ENCODE data around the gene NLGN4Y.

DNA sequence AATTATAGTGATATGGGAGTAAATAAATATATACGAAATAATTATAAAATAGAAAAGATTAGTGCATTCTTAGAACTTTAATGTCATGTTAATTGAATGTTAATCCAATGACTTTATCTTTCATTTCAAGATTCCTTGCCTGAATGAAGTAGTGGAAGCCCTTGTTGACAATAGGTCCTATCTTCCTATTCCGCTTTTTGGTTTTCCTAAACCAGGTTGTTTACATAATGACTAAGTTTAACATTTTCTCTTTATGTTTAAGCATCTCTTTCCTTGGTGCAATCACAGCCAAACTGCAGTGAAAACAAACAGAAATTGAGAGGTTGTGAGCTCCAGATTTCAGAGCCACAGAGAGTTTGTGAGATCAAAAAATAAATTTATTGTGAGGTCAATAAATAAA is 109.4 kb downstream of the NLGN4Y start:
- TF ChIP-seq PPARA (CRISPR knock-in tag; IDR thresholded peaks at IDR 0.05; ENCODE audit: borderline replicate concordance): no peak
- TF ChIP-seq ARNTL (CRISPR knock-in tag; IDR thresholded peaks at IDR 0.05; ENCODE audit: borderline replicate concordance, low read depth): no peak
- no peak for TF ChIP-seq CSRNP3 (CRISPR knock-in tag; IDR thresholded peaks at IDR 0.05)
- TF ChIP-seq ZNF70 (CRISPR knock-in tag; IDR thresholded peaks at IDR 0.05): no peak
- no peak for TF ChIP-seq PATZ1 (CRISPR knock-in tag; IDR thresholded peaks at IDR 0.05; ENCODE audit: borderline replicate concordance)
- TF ChIP-seq, protein P1, sequence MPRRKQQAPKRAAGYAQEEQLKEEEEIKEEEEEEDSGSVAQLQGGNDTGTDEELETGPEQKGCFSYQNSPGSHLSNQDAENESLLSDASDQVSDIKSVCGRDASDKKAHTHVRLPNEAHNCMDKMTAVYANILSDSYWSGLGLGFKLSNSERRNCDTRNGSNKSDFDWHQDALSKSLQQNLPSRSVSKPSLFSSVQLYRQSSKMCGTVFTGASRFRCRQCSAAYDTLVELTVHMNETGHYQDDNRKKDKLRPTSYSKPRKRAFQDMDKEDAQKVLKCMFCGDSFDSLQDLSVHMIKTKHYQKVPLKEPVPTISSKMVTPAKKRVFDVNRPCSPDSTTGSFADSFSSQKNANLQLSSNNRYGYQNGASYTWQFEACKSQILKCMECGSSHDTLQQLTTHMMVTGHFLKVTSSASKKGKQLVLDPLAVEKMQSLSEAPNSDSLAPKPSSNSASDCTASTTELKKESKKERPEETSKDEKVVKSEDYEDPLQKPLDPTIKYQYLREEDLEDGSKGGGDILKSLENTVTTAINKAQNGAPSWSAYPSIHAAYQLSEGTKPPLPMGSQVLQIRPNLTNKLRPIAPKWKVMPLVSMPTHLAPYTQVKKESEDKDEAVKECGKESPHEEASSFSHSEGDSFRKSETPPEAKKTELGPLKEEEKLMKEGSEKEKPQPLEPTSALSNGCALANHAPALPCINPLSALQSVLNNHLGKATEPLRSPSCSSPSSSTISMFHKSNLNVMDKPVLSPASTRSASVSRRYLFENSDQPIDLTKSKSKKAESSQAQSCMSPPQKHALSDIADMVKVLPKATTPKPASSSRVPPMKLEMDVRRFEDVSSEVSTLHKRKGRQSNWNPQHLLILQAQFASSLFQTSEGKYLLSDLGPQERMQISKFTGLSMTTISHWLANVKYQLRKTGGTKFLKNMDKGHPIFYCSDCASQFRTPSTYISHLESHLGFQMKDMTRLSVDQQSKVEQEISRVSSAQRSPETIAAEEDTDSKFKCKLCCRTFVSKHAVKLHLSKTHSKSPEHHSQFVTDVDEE (CRISPR knock-in tag; IDR thresholded peaks at IDR 0.05): no peak
- TF ChIP-seq CSDC2 (CRISPR knock-in tag; IDR thresholded peaks at IDR 0.05): no peak
- TF ChIP-seq RARB (CRISPR knock-in tag; IDR thresholded peaks at IDR 0.05): no peak
- TF ChIP-seq ZNF565 (CRISPR knock-in tag; conservative IDR thresholded peaks at IDR 0.05; ENCODE audit: low read depth): no peak
- TF ChIP-seq ZFP30 (CRISPR knock-in tag; IDR thresholded peaks at IDR 0.05): no peak

All from SK-N-SH treated with all-trans-retinoic acid at 6 μM for 48 hours (cell line).